CD4-positive, alpha-beta T cell treated with Interleukin-21 for 1 hour (primary cell): ENCODE data around the gene RPGRIP1.
"Not testable (repeated sequence)": the region's sequence is repeated elsewhere in the genome, so short reads cannot be mapped to it uniquely, and the experiment has no call there.

Experiments
- DNase-seq: peaks from one replicate; pipeline ENCODE4 v3.0.0-alpha.2; 2020

RPGRIP1 gene

GRCh38 chr14:21258889-21259787 lies 20.7 kb upstream of the RPGRIP1 start:
- DNase-seq: peak; percentile 12

DNA sequence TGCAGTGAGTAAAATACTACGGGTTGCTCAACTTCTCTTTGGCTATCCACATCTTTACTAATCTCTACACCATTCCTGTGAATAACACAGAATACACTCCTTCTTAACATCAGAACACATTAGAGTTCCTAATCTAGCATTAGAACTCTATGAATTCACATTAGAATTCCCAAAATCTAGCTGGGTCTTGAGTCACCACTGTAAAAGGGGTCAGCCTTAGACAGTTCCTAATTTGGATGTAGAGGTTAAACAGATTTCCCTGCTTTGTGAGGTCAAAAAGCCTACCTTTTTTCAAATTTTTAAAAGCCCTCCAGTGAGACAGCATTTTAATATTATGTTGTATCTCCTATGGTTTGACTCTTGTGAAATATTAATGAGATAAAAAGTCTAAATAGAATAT lies 18.1 kb upstream of the RPGRIP1 start:
- DNase-seq: peak; percentile 2

DNA sequence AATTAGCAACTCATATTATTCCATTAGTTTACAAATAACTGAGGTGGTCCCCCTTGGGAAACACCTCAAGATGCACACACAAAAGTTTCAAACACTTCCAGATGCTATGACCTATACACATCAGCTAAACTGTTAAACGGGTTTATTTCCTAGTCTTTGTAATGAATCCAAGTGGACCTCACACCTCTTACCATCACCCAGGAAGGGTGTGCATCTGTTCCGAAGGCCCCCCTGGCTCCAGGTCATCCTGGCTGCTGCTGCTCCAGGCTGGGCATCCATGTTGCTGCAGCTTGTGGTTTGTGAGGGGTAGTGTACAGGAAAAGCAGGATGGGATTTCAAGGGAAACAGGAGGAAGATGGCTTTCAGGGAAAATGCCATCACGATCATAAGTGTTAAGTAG lies 17.5 kb upstream of the RPGRIP1 start:
- DNase-seq: peak; percentile 11

- DNase-seq: peak; percentile 35
Observed at GRCh38 chr14:21263284-21264024, 16.4 kb upstream of the RPGRIP1 start.

DNA sequence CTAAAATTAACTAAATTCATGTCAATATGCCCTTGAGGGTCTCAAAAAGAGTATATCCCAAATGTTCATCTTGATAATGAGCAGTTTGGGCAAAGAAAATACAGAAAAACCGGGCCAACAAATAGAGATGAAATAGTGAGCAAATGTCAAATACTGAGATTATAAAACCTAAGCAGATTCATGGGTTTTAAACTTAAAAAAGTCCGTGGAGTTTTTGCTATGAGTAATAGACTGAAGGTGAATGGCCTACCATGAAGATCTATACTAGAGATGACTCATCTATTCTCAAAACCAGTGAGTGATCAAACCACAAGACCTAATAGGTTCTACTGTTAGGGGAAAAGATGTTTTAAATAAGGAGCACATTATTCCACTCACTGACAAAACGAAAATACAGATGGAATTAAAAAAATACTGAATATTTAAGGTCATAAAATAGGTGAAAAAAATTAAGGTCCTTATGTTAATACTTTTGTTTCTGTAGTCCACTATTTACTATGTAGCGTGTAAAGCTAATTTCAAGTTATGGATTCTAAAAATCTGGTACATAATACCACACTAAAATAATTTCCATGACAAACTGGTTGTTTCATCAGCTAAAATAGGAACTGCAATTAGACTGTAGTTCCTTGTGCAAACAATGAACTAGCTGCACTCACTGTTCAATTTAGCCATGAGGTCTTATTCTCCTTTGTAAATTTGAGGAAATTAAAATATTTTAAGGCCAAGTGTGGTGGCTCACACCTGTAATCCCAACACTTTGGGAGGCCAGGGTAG lies 15.7 kb upstream of the RPGRIP1 start:
- DNase-seq: peak; percentile 69

- DNase-seq: peak; percentile 35
Observed at GRCh38 chr14:21267431-21267845, 12.4 kb upstream of the RPGRIP1 start.

DNA sequence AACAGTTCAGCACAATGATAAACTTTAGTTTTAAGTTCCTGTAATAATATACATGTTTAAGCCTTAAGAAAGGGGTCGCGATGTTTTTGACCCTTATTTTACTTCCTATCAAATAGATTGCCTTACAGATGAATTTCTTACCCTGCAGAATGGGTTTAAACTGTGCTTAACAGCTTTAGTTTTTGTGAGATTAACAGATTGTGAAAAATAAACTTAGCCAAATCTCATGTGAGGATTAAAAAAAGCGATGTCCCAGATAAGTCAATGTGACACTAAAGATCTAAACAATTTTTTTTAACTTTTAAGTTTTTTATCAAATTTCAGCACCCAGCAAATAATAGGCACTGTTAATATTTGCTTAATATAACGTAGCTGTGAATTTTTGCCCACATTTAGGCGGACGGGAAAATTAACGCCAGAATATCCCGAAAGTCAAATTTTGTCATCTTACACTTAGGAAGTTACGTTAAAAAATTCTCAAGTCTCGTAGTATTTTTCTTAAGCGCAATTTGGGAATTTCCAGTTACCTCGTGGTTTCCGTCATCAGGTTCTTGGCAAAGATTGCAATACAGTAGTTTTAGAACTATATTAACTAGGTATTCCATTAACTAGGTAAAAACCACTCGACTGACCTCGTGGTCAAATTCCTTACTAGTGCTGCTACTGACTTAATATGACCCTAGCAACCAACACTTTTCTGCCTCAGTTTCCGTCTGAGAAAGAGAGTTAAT lies 11.8 kb upstream of the RPGRIP1 start:
- DNase-seq: peak; percentile 65

- DNase-seq: peak; percentile 59
Observed at GRCh38 chr14:21268617-21269251, 11.1 kb upstream of the RPGRIP1 start.

GRCh38 chr14:21269252-21270046 lies 10.4 kb upstream of the RPGRIP1 start, which contains the start of gene HNRNPC:
TSS of gene HNRNPC (minus strand) at chr14:21269442. CDS start at chr14:21234193, 35,249 bp downstream.
- DNase-seq: peak; percentile 100

GRCh38 chr14:21272661-21273060 lies 7.2 kb upstream of the RPGRIP1 start:
- DNase-seq: not testable (repeated sequence)

GRCh38 chr14:21275261-21275858 lies 4.5 kb upstream of the RPGRIP1 start:
- no peak for DNase-seq

DNA sequence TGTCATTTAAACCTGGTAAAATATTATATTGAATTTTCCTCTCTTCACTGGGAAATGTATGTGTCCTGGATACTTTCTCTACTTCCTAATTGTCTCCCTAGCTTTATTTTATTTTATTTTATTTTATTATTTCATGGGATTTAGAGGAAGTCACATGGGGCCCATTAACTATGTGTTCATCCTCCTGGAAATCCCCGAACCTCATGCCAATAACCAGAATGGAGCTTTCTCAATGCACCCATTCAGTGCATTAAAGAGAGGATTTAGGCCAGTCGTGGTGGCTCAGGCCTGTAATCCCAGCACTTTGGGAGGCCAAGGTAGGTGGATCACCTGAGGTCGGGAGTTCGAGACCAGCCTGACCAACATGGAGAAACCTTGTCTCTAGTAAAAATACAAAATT lies 1.3 kb upstream of the RPGRIP1 start:
- DNase-seq: no peak

DNA sequence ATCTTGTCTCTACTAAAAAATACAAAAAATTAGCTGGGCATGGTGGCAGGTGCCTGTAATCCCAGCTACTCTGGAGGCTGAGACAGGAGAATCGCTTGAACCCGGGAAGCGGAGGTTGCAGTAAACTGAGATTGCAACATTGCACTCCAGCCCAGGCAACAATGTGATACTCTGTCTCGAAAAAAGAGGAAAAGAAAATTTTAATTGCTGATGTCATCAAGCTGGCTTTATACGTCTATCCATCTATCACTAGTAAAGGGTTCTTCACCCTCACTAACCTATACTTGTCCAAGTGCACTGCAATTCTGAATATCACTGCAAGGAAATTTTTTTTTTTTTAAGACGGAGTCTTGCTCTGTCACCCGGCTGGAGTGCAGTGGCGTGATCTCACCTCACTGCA lies 2.0 kb downstream of the RPGRIP1 start:
- not testable (repeated sequence) for DNase-seq

DNA sequence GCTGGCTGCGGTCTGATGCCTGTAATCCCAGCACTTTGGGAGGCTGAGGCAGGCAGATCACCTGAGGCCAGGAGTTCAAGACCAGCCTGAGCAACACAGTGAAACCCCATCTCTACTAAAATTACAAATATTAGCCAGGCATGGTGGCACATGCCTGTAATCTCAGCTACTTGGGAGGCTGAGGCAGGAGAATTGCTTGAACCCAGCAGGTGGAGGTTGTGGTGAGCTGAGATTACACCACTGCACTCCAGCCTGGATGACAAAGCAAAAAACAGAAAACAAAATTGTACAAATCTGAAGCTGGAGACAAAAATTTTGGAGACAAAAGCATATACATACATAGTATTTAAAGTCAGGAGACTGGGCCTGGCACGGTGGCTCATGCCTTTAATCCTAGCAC lies 6.6 kb downstream of the RPGRIP1 start:
- DNase-seq: not testable (repeated sequence)

- no peak for DNase-seq
Observed at GRCh38 chr14:21287168-21287567, 7.3 kb downstream of the RPGRIP1 start.

DNA sequence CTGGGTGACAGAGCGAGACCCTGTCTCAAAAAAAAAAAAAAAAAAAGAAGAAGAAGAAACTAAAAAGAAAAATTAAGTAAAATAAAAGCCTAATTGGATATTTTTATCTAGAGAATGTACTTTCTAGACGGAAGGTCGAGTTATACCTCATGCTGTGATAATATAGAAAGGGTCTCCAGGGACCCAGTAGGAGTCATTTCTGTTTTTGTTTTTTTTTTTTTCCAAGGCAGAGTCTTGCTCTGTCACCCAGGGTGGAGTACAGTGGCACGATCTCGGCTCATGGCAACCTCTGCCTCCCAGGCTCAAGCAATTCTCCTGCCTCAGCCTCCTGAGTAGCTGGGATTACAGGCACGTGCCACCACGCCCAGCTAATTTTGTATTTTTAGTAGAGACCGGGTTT lies 14.1 kb downstream of the RPGRIP1 start:
- DNase-seq: not testable (repeated sequence)

DNA sequence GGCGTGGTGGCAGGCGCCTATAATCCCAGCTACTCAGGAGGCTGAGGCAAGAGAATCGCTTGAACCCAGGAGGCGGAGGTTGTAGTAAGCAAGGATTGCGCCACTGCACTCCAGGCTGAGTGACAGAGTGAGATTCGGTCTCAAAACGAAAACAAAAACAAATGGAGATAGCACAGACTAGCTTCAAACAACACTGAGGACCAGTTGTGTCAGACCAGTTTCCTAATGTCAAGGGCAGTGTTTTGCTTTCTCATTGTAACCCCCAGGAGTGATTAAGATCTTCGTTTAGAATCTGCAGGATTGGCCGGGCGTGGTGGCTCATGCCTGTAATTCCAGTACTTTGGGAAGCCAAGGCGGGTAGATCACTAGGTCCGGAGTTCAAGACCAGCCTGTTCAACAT lies 18.5 kb downstream of the RPGRIP1 start:
- no peak for DNase-seq

GRCh38 chr14:21299562-21300130 lies 19.8 kb downstream of the RPGRIP1 start:
- DNase-seq: no peak

GRCh38 chr14:21300892-21301291 lies 21.0 kb downstream of the RPGRIP1 start:
- DNase-seq: peak; percentile 20
